Vagina (tissue), 2 donors: ENCODE measurements around the gene SENP8. TPM values are rescaled to one million over a fixed set of nuclear protein-coding genes. Genes with fewer than 3 reads are reported as not detected.

Experiments used
- DNase-seq, 2 donors: peaks; one replicate each; pipeline ENCODE4 v3.0.0-alpha.2; 2017; ENCODE audit errors: extremely low spot score in 2 of 2
- H3K27ac ChIP-seq: fragments of 200-600 bp; sonication (generic); one replicate; pipeline ENCODE4 v1.5.1; 2019
- H3K27me3 ChIP-seq: fragments of 200-600 bp; sonication (generic); one replicate; pipeline ENCODE4 v1.5.1; 2019
- H3K36me3 ChIP-seq, 2 donors: fragments of 200-600 bp; sonication (generic); one replicate each; pipeline ENCODE4 v1.5.1; 2017 to 2019
- H3K4me1 ChIP-seq: fragments of 200-600 bp; sonication (generic); one replicate; pipeline ENCODE4 v1.5.1; 2019
- H3K4me3 ChIP-seq, 2 donors: fragments of 200-600 bp; sonication (generic); 1 replicate in 1 of 2; 2 replicates in 1 of 2; pipeline ENCODE4 v1.5.1; 2016 to 2019
- H3K9me3 ChIP-seq: fragments of 200-600 bp; sonication (generic); one replicate; pipeline ENCODE4 v1.5.1; 2019
- CTCF ChIP-seq, 3 experiments: fragments of 450-650 bp in 2 of 3; fragments of 200-600 bp in 1 of 3; sonication (generic) in 1 of 3; IDR thresholded peaks; one replicate each; pipeline ENCODE4 v1.5.1; 2017 to 2019; ENCODE audit warnings: antibody characterized with exemption in 3 of 3, mild to moderate bottlenecking in 2 of 3, moderate library complexity in 2 of 3
- POLR2A ChIP-seq, 2 donors: fragments of 450-650 bp; IDR thresholded peaks; one replicate each; pipeline ENCODE4 v1.6.1; 2017; ENCODE audit warnings: antibody characterized with exemption in 2 of 2, mild to moderate bottlenecking in 2 of 2, moderate library complexity in 2 of 2
- POLR2AphosphoS5 ChIP-seq, 2 donors: sonication (generic); formaldehyde crosslinking; IDR thresholded peaks; one replicate each; pipeline ENCODE4 v1.9.0; 2017; ENCODE audit warnings: antibody characterized with exemption in 2 of 2, mild to moderate bottlenecking in 2 of 2, low read depth in 1 of 2; ENCODE audit not compliant: insufficient read depth in 1 of 2
- intact Hi-C: fragments of 100-400 bp; cut with DNase I; formaldehyde crosslinking; loops from one replicate; pipeline ENCODE4 v1.15.1; 2023
- total RNA-seq: library from RNA; depleted of rRNA; stranded (reverse); fragments of >200 nt; gene quantifications from one replicate; pipeline ENCODE4 v1.2.3, GENCODE V29; 2016

SENP8 gene
- total RNA-seq, 1 donor from 2014 or later: 3.9 TPM

DNA sequence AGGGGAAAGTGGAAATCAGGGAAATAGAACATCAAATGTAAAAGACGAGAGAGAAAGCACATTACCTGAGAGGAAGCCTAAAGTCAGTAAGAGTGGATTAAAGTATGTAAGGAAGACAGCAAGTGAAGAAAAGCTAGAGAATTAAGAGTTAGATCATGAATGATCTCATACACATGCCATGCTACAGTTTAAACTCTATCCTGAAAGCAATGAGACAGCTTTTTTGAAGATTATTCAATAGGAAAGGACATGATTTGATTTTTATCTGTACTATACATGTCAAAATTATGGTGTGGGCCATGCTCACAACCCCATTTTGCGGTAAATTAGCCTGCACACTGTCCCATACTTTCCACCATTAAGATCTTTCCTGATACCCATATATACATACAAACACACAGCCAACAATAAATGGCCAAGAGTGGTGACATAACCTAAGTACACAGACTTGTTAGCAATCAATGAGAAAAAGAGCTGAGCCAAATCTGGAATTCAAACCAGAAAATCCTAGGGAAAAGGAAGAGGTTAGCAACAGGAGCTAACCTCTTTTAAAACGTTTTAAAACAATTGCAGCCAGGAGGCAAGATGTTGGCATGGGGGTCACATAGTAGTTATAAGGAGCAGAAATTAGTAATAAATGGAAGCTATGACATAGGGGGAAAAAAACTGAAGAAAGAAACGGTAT, 4.7 kb upstream of the SENP8 start:
- Histone ChIP-seq H3K4me3 (no peak overlapping the region), H3K27me3 (no peaks in the 10 kb centered on the region), H3K4me1 (peaks cover 73% of the 10 kb centered on the region), H3K36me3 (no peaks in the 10 kb centered on the region), H3K9me3 (no peaks in the 10 kb centered on the region), H3K27ac (no peak overlapping the region)
- no peak for DNase-seq
- TF ChIP-seq POLR2AphosphoS5 (IDR thresholded peaks at IDR 0.05; ENCODE audit: insufficient read depth in 1 of 2, low read depth in 1 of 2) (no peak), POLR2A (IDR thresholded peaks at IDR 0.05) (no peak), CTCF (IDR thresholded peaks at IDR 0.05) (no peak)
- intact Hi-C loops: no loop called here

GRCh38 chr15:72116731-72117485, 1.3 kb upstream of the SENP8 start:
- H3K36me3 ChIP-seq: no peaks in the 10 kb centered on the region
- no peak for TF ChIP-seq POLR2A (IDR thresholded peaks at IDR 0.05)
- peaks cover 57% of the 10 kb centered on the region for H3K4me1 ChIP-seq
- no peaks in the 10 kb centered on the region for H3K27me3 ChIP-seq
- H3K4me3 ChIP-seq: peak overlapping the region; percentile 74 to 91
- H3K27ac ChIP-seq: peak overlapping the region; percentile 93
- no peaks in the 10 kb centered on the region for H3K9me3 ChIP-seq
- peak in 1 of 2 donors; percentile 92 for DNase-seq
- intact Hi-C loops: no loop called here

GRCh38 chr15:72117486-72118016, 652 bp upstream of the SENP8 start:
- Histone ChIP-seq H3K9me3 (no peaks in the 10 kb centered on the region), H3K27me3 (no peaks in the 10 kb centered on the region), H3K4me1 (peaks cover 51% of the 10 kb centered on the region), H3K27ac (peak overlapping the region; percentile 93), H3K4me3 (peak overlapping the region; percentile 74 to 91), H3K36me3 (no peaks in the 10 kb centered on the region)
- intact Hi-C loops: no loop called here
- no peak for DNase-seq
- no peak for TF ChIP-seq POLR2A (IDR thresholded peaks at IDR 0.05)
- TF ChIP-seq POLR2AphosphoS5 (IDR thresholded peaks at IDR 0.05; ENCODE audit: insufficient read depth in 1 of 2, low read depth in 1 of 2): peak in 1 of 2 donors; percentile 64
- no peak for TF ChIP-seq CTCF (IDR thresholded peaks at IDR 0.05)

DNA sequence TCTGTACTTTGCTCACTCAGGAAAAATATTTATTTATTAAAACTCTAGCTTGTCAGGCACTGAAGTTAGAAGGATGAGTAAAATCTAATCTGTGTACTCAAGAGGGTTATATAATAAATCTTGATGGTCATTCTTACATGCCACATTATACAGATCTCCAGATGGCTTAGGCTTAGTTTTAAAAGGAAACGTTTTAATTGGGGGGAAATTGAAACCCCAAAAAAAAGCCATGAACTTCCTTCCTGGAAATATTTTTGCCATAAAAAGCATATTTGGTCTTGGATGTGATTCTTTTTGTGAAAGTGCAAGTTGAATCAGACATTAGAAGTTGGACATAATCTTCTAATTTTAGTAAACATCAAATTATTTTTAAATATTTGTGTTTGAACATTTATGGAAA, 6.0 kb downstream of the SENP8 start:
- no peak overlapping the region for H3K4me3 ChIP-seq
- peaks cover under 1% of the 10 kb centered on the region for H3K4me1 ChIP-seq
- TF ChIP-seq POLR2A (IDR thresholded peaks at IDR 0.05) (no peak), POLR2AphosphoS5 (IDR thresholded peaks at IDR 0.05; ENCODE audit: insufficient read depth in 1 of 2, low read depth in 1 of 2) (no peak), CTCF (IDR thresholded peaks at IDR 0.05) (no peak)
- H3K36me3 ChIP-seq: no peaks in the 10 kb centered on the region
- H3K27me3 ChIP-seq: no peaks in the 10 kb centered on the region
- no peak for DNase-seq
- H3K27ac ChIP-seq: no peak overlapping the region
- no peaks in the 10 kb centered on the region for H3K9me3 ChIP-seq
- intact Hi-C loops: no loop called here

- DNase-seq: no peak
- no peaks in the 10 kb centered on the region for H3K9me3 ChIP-seq
- H3K4me1 ChIP-seq: no peaks in the 10 kb centered on the region
- TF ChIP-seq CTCF (IDR thresholded peaks at IDR 0.05) (no peak), POLR2AphosphoS5 (IDR thresholded peaks at IDR 0.05; ENCODE audit: insufficient read depth in 1 of 2, low read depth in 1 of 2) (no peak), POLR2A (IDR thresholded peaks at IDR 0.05) (no peak)
- no peak overlapping the region for H3K4me3 ChIP-seq
- H3K36me3 ChIP-seq: no peaks in the 10 kb centered on the region
- H3K27me3 ChIP-seq: no peaks in the 10 kb centered on the region
- H3K27ac ChIP-seq: no peak overlapping the region
- intact Hi-C loops: no loop called here
Measured at GRCh38 chr15:72127724-72128322, 9.6 kb downstream of the SENP8 start.
